BJ (cell line): ENCODE measurements around the gene PI16. TPM values are rescaled to one million over a fixed set of nuclear protein-coding genes. Genes with fewer than 3 reads are reported as not detected.
"Not testable (repeated sequence)": the region's sequence is repeated elsewhere in the genome, so short reads cannot be mapped to it uniquely, and the experiment has no call there.

Experiments
- CTCF ChIA-PET: fragments of 350-600 bp; formaldehyde crosslinking; extraction: SDS; loops from one replicate; lab custom pipeline; 2021; ENCODE audit warnings: antibody characterized with exemption, inconsistent platforms; lab: Yijun Ruan, JAX
- POLR2A ChIA-PET: fragments of 300-600 bp; sonication (Branson Sonifier 250); formaldehyde crosslinking; extraction: SDS; loops from one replicate; lab custom pipeline; 2021; ENCODE audit warnings: antibody characterized with exemption; lab: Charles Lee
- DNase-seq: peaks from one replicate; pipeline ENCODE4 v3.0.0-alpha.2; 2011; ENCODE audit warnings: low read depth
- H3K27me3 ChIP-seq: 2 replicates; pipeline ENCODE4 v1.6.0; 2011; ENCODE audit warnings: low read length; ENCODE audit not compliant: control insufficient read depth, insufficient read depth
- H3K36me3 ChIP-seq: 2 replicates; pipeline ENCODE4 v1.5.1; 2011; ENCODE audit warnings: low read length; ENCODE audit not compliant: control insufficient read depth, insufficient read depth
- H3K4me3 ChIP-seq: 2 replicates; pipeline ENCODE4 v1.5.1; 2011; ENCODE audit warnings: low read depth, mild to moderate bottlenecking, control low read depth, low read length
- CTCF ChIP-seq: IDR thresholded peaks from 2 replicates; pipeline ENCODE4 v1.5.1; 2011; ENCODE audit warnings: low read depth, mild to moderate bottlenecking, control low read depth, inconsistent platforms, low read length, moderate library complexity; ENCODE audit not compliant: insufficient read depth
- polyA plus RNA-seq: library from polyadenylated mRNA; depleted of rRNA; stranded (reverse); fragments of >200 nt; gene quantifications from 2 replicates; pipeline ENCODE4 v1.2.3, GENCODE V29; 2011

PI16 gene
- polyA plus RNA-seq, 1 experiment, result 0.21 TPM

- H3K4me3 ChIP-seq, result peak within 1 kb of the TSS; percentile 100
- peaks cover 2% of the 10 kb centered on the region; the same call in 1 of the 2 replicates for H3K27me3 ChIP-seq
- no peaks in the 10 kb centered on the region for H3K36me3 ChIP-seq
- DNase-seq, result peak; percentile 10
- no peak for TF ChIP-seq CTCF
- POLR2A ChIA-PET, result interaction anchor here (0.6 to 0.7 kb wide), 2 partner anchors 47 to 111 kb away, joined by 3 read pairs; partner anchors contain the start of gene PPIL1
- CTCF ChIA-PET, result interaction anchor here (0.6 to 3.5 kb wide), 9 partner anchors 9 to 220 kb away, joined by 3 to 26 read pairs (median 3); partner anchors contain the start of gene C6orf89
Observed at GRCh38 chr6:36985808-36986703, 31.5 kb downstream of the PI16 start, which contains the start of gene MTCH1. MTCH1 (minus strand) TSS chr6:36986196; CDS start chr6:36986173, 23 bp downstream.

- Histone ChIP-seq H3K27me3 (peaks cover 2% of the 10 kb centered on the region; the same call in 1 of the 2 replicates), H3K36me3 (no peaks in the 10 kb centered on the region), H3K4me3 (peak overlapping the region; percentile 100)
- CTCF ChIA-PET, result interaction anchor here (0.8 to 3.5 kb wide), 6 partner anchors 20 to 221 kb away, joined by 3 to 26 read pairs (median 4); partner anchors contain the start of gene C6orf89
- POLR2A ChIA-PET, result no interaction called here
- peak; percentile 31 for DNase-seq
- TF ChIP-seq CTCF, result no peak
Observed at GRCh38 chr6:36986704-36987047, 32.1 kb downstream of the PI16 start.

GRCh38 chr6:36989264-36989663 lies 34.7 kb downstream of the PI16 start:
- CTCF ChIA-PET, result interaction anchor here (2.2 kb wide), 1 partner anchor 29 kb away, joined by 8 read pairs; no protein-coding TSS in a partner anchor
- POLR2A ChIA-PET, result no interaction called here
- H3K27me3 ChIP-seq, result peaks cover 2% of the 10 kb centered on the region; the same call in 1 of the 2 replicates
- TF ChIP-seq CTCF, result no peak
- no peak overlapping the region for H3K4me3 ChIP-seq
- no peaks in the 10 kb centered on the region for H3K36me3 ChIP-seq
- DNase-seq, result no peak

GRCh38 chr6:36990401-36990800 lies 35.9 kb downstream of the PI16 start:
- POLR2A ChIA-PET, H3K27me3 ChIP-seq, H3K36me3 ChIP-seq, H3K4me3 ChIP-seq, DNase-seq: not testable (repeated sequence)
- CTCF ChIA-PET, result interaction anchor here (2.2 kb wide), 1 partner anchor 28 kb away, joined by 8 read pairs; no protein-coding TSS in a partner anchor

- ChIA-PET POLR2A (no interaction called here), CTCF (no interaction called here)
- DNase-seq, result no peak
- H3K27me3 ChIP-seq, result peaks cover 10% of the 10 kb centered on the region
- no peak overlapping the region for H3K4me3 ChIP-seq
- no peak for TF ChIP-seq CTCF
- H3K36me3 ChIP-seq, result no peaks in the 10 kb centered on the region
Observed at GRCh38 chr6:36997811-36998722, 43.5 kb downstream of the PI16 start.
